Neutrophil (primary cell): ENCODE results near the gene IL2RA.

Experiments
- H3K27ac ChIP-seq: fragments of 200-600 bp; sonication (generic); 2 replicates; pipeline ENCODE4 v1.5.1; 2016; ENCODE audit warnings: mild to moderate bottlenecking, moderate library complexity
- H3K27me3 ChIP-seq: fragments of 200-600 bp; sonication (generic); 2 replicates; pipeline ENCODE4 v1.6.0; 2016; ENCODE audit warnings: mild to moderate bottlenecking
- H3K36me3 ChIP-seq: fragments of 200-600 bp; sonication (generic); 2 replicates; pipeline ENCODE4 v1.5.1; 2017
- H3K4me1 ChIP-seq, 2 experiments: fragments of 200-600 bp in 1 of 2; sonication (generic) in 1 of 2; 1 replicate in 1 of 2; 2 replicates in 1 of 2; pipeline versions ENCODE4 v1.5.1 to v1.6.1; 2013 to 2016; ENCODE audit warnings: low read depth in 1 of 2, low read length in 1 of 2, mild to moderate bottlenecking in 1 of 2, moderate library complexity in 1 of 2; ENCODE audit not compliant: control insufficient read depth in 1 of 2, insufficient read depth in 1 of 2
- H3K4me3 ChIP-seq, 2 experiments: fragments of 200-600 bp in 1 of 2; sonication (generic) in 1 of 2; 1 replicate in 1 of 2; 2 replicates in 1 of 2; pipeline ENCODE4 v1.5.1; 2013 to 2016; ENCODE audit warnings: low read depth in 1 of 2, low read length in 1 of 2, mild to moderate bottlenecking in 1 of 2, moderate library complexity in 1 of 2
- H3K9me3 ChIP-seq: fragments of 200-600 bp; sonication (generic); 2 replicates; pipeline ENCODE4 v1.5.1; 2016
- TF ChIP-seq, protein P1 (sequence below): fragments of 200-600 bp; sonication (generic); IDR thresholded peaks from 2 replicates; pipeline ENCODE4 v1.5.1; 2016; ENCODE audit warnings: antibody characterized with exemption

The IL2RA gene

DNA sequence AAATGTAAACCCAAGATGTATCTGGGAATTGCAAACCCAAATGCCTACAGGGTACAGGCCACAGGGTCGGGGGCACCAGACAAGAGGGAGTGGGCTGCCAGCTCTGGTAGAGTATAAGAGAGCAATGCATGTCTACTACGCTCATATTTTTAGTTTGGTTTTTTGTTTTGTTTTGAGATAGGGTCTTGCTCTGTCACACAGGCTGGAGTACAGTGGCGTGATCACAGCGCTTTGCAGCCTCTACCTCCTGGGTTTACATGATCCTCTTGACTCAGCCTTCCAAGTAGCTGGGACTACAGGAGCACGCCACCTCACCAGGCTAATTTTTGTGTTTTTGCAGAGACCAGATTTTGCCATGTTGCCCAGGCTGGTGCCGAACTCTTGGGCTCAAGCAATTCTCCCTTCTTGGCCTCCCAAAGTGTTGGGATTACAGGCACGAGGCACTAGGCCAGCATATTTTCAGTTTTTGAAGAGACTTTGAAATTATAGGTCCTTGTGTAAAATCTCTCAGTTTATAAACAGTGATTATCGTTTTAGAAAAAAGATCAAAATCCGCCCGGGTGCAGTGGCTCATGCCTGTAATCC lies 73.7 kb downstream of the IL2RA start:
- TF ChIP-seq, protein P1, sequence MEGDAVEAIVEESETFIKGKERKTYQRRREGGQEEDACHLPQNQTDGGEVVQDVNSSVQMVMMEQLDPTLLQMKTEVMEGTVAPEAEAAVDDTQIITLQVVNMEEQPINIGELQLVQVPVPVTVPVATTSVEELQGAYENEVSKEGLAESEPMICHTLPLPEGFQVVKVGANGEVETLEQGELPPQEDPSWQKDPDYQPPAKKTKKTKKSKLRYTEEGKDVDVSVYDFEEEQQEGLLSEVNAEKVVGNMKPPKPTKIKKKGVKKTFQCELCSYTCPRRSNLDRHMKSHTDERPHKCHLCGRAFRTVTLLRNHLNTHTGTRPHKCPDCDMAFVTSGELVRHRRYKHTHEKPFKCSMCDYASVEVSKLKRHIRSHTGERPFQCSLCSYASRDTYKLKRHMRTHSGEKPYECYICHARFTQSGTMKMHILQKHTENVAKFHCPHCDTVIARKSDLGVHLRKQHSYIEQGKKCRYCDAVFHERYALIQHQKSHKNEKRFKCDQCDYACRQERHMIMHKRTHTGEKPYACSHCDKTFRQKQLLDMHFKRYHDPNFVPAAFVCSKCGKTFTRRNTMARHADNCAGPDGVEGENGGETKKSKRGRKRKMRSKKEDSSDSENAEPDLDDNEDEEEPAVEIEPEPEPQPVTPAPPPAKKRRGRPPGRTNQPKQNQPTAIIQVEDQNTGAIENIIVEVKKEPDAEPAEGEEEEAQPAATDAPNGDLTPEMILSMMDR: no peak
- Histone ChIP-seq H3K4me1 (no peaks in the 10 kb centered on the region), H3K36me3 (no peaks in the 10 kb centered on the region), H3K9me3 (no peaks in the 10 kb centered on the region), H3K27me3 (no peaks in the 10 kb centered on the region), H3K27ac (no peak overlapping the region), H3K4me3 (no peak overlapping the region)

GRCh38 chr10:5987747-5988146 lies 74.4 kb downstream of the IL2RA start:
- TF ChIP-seq, protein P1: no peak
- no peaks in the 10 kb centered on the region for H3K36me3 ChIP-seq
- H3K4me1 ChIP-seq: no peaks in the 10 kb centered on the region
- H3K27me3 ChIP-seq: no peaks in the 10 kb centered on the region
- no peaks in the 10 kb centered on the region for H3K9me3 ChIP-seq
- H3K4me3 ChIP-seq: no peak overlapping the region
- no peak overlapping the region for H3K27ac ChIP-seq

DNA sequence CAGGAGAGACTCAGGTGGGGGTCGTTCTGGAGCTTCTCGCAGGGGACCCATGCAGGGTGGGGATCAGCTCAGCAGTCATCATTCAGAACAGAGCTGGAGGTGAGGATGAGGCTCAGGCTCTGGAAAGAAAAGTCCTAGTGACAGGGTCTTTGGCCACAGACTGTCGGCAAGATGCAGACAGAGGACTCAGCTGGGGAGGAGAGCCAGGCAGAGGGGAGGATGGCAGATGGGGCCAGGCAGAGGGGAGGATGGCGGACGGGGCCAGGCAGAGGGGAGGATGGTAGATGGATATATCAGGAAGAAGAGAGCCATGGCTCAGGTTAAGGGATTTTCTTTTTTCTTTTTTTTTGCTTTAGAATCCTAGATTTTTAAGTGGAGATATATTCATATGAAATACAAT lies 77.1 kb downstream of the IL2RA start:
- Histone ChIP-seq H3K36me3 (no peaks in the 10 kb centered on the region), H3K4me1 (no peaks in the 10 kb centered on the region), H3K27ac (no peak overlapping the region), H3K27me3 (no peaks in the 10 kb centered on the region), H3K9me3 (no peaks in the 10 kb centered on the region), H3K4me3 (no peak overlapping the region)
- TF ChIP-seq, protein P1: no peak

- TF ChIP-seq, protein P1: no peak
Observed at GRCh38 chr10:5983774-5984173, 78.4 kb downstream of the IL2RA start.

GRCh38 chr10:5981529-5981928 lies 80.6 kb downstream of the IL2RA start:
- no peak overlapping the region for H3K27ac ChIP-seq
- H3K27me3 ChIP-seq: peaks cover 14% of the 10 kb centered on the region
- no peaks in the 10 kb centered on the region for H3K36me3 ChIP-seq
- no peaks in the 10 kb centered on the region for H3K9me3 ChIP-seq
- no peak overlapping the region for H3K4me3 ChIP-seq
- TF ChIP-seq, protein P1: no peak
- H3K4me1 ChIP-seq: peaks cover 3 to 10% of the 10 kb centered on the region in 2 experiments

More at GRCh38 chr10:5983774-5984173, 78.4 kb downstream of the IL2RA start:
- H3K36me3 ChIP-seq: no peaks in the 10 kb centered on the region
- no peaks in the 10 kb centered on the region for H3K9me3 ChIP-seq
- no peak overlapping the region for H3K4me3 ChIP-seq
- H3K27me3 ChIP-seq: peaks cover 5% of the 10 kb centered on the region
- H3K4me1 ChIP-seq: no peaks in the 10 kb centered on the region
- H3K27ac ChIP-seq: no peak overlapping the region

- no peaks in the 10 kb centered on the region for H3K9me3 ChIP-seq
- peak overlapping the region; percentile 76 for H3K27ac ChIP-seq
- peaks cover 11 to 19% of the 10 kb centered on the region in 2 experiments for H3K4me1 ChIP-seq
- H3K27me3 ChIP-seq: peaks cover 14% of the 10 kb centered on the region
- H3K36me3 ChIP-seq: no peaks in the 10 kb centered on the region
- H3K4me3 ChIP-seq: peak overlapping the region; percentile 85 to 89
- TF ChIP-seq, protein P1: no peak
Observed at GRCh38 chr10:5978230-5978489, 84.0 kb downstream of the IL2RA start.
